Stomach (tissue), 4 donors: ENCODE results near the gene SMAD3.

Source experiments
- CTCF ChIP-seq, 7 experiments: fragments of 450-650 bp in 4 of 7; fragments of 200-600 bp in 3 of 7; sonication (generic) in 3 of 7; IDR thresholded peaks; one replicate each; pipeline ENCODE4 v1.5.1; 2016 to 2019; ENCODE audit warnings: antibody characterized with exemption in 7 of 7, control low read depth in 2 of 7, mild to moderate bottlenecking in 1 of 7
- EP300 ChIP-seq: sonication (generic); formaldehyde crosslinking; IDR thresholded peaks from one replicate; pipeline ENCODE4 v1.6.1; 2017; ENCODE audit warnings: antibody characterized with exemption
- POLR2A ChIP-seq, 4 donors: fragments of 450-650 bp; IDR thresholded peaks; one replicate each; pipeline ENCODE4 v1.6.1; 2016; ENCODE audit warnings: antibody characterized with exemption in 4 of 4, control low read depth in 2 of 4, mild to moderate bottlenecking in 1 of 4, moderate library complexity in 1 of 4
- POLR2AphosphoS5 ChIP-seq, 3 donors: sonication (generic); formaldehyde crosslinking; IDR thresholded peaks; one replicate each; pipeline ENCODE4 v1.6.1; 2016; ENCODE audit warnings: antibody characterized with exemption in 3 of 3

GRCh38 chr15:67198157-67198754, 132.9 kb downstream of the SMAD3 start:
- TF ChIP-seq CTCF (IDR thresholded peaks at IDR 0.05) (no peak), EP300 (no peak), POLR2AphosphoS5 (IDR thresholded peaks at IDR 0.05) (no peak), POLR2A (IDR thresholded peaks at IDR 0.05) (no peak)
